ENCODE results near the gene APOL2. TPM values are rescaled to one million over a fixed set of nuclear protein-coding genes. Genes with fewer than 3 reads are reported as not detected.

APOL2 gene, protein sequence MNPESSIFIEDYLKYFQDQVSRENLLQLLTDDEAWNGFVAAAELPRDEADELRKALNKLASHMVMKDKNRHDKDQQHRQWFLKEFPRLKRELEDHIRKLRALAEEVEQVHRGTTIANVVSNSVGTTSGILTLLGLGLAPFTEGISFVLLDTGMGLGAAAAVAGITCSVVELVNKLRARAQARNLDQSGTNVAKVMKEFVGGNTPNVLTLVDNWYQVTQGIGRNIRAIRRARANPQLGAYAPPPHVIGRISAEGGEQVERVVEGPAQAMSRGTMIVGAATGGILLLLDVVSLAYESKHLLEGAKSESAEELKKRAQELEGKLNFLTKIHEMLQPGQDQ
- total RNA-seq: 10 to 100 TPM; 82.3 to 83.0 TPM

DNA sequence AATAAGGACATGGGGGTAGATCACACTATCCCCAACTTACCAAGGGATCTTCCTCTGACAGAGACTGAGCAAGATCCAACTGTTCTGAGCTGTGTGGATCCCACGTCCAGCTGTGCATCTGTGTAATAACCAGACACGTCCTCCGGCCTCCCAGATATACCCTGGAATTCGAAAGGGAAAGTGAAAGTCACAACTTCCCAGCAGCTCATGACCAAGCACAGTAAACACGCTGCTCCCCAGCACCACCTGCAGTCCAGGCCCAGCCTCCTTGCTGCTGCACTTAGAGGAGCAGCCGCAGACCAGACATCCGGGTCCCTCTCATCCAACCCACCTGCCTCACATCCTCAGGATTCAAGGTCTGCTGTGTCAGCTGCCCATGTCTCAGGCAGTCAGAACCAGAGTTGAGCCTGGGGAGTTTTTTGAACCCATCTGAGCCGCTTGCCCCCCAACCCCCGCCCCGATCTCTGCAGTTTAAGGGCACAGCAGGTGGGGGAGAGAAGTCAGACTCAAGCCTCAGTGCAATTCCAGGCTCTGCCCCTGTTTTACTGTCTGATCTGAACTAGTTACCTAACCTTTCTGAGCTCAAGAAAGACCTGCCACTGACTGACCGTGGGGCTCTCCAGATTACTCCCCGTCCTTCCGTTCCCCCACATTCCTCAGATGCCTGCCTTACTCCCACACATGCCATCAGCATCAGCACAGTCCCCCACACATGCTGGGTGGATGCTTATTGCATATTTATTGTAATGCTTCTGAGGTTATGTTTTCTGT is at the start of gene APOL2:
TSS of gene APOL2 (minus strand) at position 127 of the 771 bp plus-strand sequence. CDS start 6,365 bp downstream, outside the sequence.
- Mint-ChIP-seq H3K4me1 (peaks cover 45% of the 10 kb centered on the region), H3K4me3 (peak within 1 kb of the TSS; percentile 95), H3K9me3 (peaks cover 8% of the 10 kb centered on the region), H3K27ac (peak within 1 kb of the TSS; percentile 91), H3K27me3 (peaks cover 3% of the 10 kb centered on the region), H3K36me3 (ENCODE audit: low read depth) (peaks cover 46% of the 10 kb centered on the region)
- DNase-seq: peak; percentile 90
- ChIA-PET CTCF (interaction anchor here (0.7 to 3.8 kb wide), 28 partner anchors 10 to 247 kb away, joined by 3 to 65 read pairs (median 5); partner anchors contain the start of genes APOL1, APOL3 and APOL4), POLR2A (interaction anchor here (0.8 to 4.4 kb wide), 15 partner anchors 9 to 591 kb away, joined by 3 to 48 read pairs (median 5); partner anchors contain the start of genes APOL1, APOL3, APOL6 and FOXRED2)

GRCh38 chr22:36288571-36289405 is 49.5 kb upstream of the APOL2 start:
- peaks cover 66% of the 10 kb centered on the region for H3K4me1 Mint-ChIP-seq
- H3K27me3 Mint-ChIP-seq: no peaks in the 10 kb centered on the region
- H3K9me3 Mint-ChIP-seq: no peaks in the 10 kb centered on the region
- peak overlapping the region; percentile 13 for H3K4me3 Mint-ChIP-seq
- DNase-seq: no peak
- H3K36me3 Mint-ChIP-seq (ENCODE audit: low read depth): peaks cover 89% of the 10 kb centered on the region
- ChIA-PET CTCF (interaction anchor here (0.6 to 1.5 kb wide), 6 partner anchors 11 to 167 kb away, joined by 3 to 8 read pairs (median 3); no protein-coding TSS in a partner anchor), POLR2A (interaction anchor here (0.7 to 3.7 kb wide), 8 partner anchors 9 to 48 kb away, joined by 3 to 21 read pairs (median 3); no protein-coding TSS in a partner anchor)
- H3K27ac Mint-ChIP-seq: peak overlapping the region; percentile 71

- DNase-seq: no peak
- no peaks in the 10 kb centered on the region for H3K9me3 Mint-ChIP-seq
- H3K27me3 Mint-ChIP-seq: no peaks in the 10 kb centered on the region
- ChIA-PET POLR2A (interaction anchor here (1.6 to 3.7 kb wide), 2 partner anchors 10 to 11 kb away, joined by 5 to 21 read pairs; no protein-coding TSS in a partner anchor), CTCF (interaction anchor here (1.1 to 3.1 kb wide), 5 partner anchors 12 to 168 kb away, joined by 3 to 26 read pairs (median 3); partner anchors contain the start of gene APOL2)
- peak overlapping the region; percentile 71 for H3K27ac Mint-ChIP-seq
- H3K36me3 Mint-ChIP-seq (ENCODE audit: low read depth): peaks cover 87% of the 10 kb centered on the region
- H3K4me3 Mint-ChIP-seq: no peak overlapping the region
- H3K4me1 Mint-ChIP-seq: peaks cover 59% of the 10 kb centered on the region
These were observed 48.7 kb upstream of the APOL2 start for GRCh38 chr22:36287881-36288515.

DNA sequence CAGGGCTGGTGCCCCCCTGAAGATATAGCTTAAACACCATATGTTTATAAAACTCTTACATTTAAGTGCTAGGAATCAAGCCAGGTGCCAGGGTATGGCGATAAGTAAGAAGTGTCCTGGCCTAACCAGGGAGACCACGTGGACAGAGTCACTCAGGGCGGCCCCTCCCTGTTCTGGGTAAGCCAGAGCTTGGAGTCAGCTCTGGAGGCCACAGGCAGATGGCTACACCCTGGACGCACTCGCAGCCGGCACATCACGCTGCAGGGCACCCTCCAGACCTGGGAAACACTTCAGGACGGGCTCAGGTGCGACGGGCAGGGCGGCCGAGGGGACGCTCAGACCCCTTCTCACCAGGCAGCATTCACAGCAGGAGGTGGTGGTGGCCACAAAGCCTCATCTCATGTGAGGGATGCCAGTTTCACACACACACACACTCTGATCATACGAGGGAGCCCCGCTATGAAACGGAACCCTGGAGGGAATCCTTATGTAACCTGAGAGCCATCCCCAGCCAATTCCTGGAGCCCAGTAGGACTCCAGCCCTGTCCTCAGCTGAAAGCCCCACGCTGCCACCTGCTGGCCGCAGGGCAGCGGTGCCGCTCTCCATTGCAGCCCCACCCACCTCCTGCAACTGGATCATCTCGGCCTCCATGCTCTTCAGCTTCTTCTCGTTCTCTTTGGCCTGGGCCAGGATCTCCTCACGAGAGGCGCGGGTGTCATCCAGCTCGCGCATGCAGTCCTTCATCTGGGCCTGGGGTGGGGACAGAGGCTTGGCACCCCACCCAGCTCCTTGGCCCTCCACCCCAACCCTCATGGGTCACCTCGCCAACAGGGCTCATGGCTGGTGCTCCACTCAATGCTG is 47.0 kb upstream of the APOL2 start:
- peak overlapping the region; percentile 76 for H3K27ac Mint-ChIP-seq
- ChIA-PET POLR2A (interaction anchor here (1.2 to 2.5 kb wide), 6 partner anchors 9 to 84 kb away, joined by 3 to 10 read pairs (median 4); partner anchors contain the start of gene APOL4), CTCF (interaction anchor here (0.8 to 3.1 kb wide), 15 partner anchors 10 to 220 kb away, joined by 3 to 26 read pairs (median 4); partner anchors contain the start of genes APOL1 and APOL2)
- no peak overlapping the region for H3K4me3 Mint-ChIP-seq
- no peaks in the 10 kb centered on the region for H3K9me3 Mint-ChIP-seq
- DNase-seq: peak; percentile 71
- H3K27me3 Mint-ChIP-seq: no peaks in the 10 kb centered on the region
- H3K4me1 Mint-ChIP-seq: peaks cover 45% of the 10 kb centered on the region
- H3K36me3 Mint-ChIP-seq (ENCODE audit: low read depth): peaks cover 88% of the 10 kb centered on the region

DNA sequence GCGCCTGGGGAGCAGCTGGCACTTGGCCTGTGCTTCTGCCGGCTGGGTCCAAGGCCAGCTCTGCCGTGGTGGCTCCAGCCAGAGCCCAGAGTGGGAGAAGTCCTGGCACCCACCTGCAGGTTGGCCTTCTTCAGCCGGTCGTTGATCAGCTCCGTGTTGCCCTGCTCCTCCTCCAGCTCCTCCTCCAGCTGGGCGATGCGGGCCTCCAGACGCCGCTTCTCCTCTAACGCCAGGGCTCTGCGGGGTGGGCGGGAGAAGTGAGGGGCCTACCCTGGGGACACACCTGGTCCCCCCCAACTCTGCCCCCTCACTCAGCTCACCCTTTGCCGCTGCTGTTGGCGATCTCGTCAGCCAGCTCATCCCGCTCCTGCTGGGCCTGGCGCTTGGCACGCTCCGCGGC is 46.2 kb upstream of the APOL2 start:
- peaks cover 88% of the 10 kb centered on the region for H3K36me3 Mint-ChIP-seq (ENCODE audit: low read depth)
- ChIA-PET POLR2A (interaction anchor here (1.6 to 2.5 kb wide), 5 partner anchors 8 to 84 kb away, joined by 3 to 10 read pairs (median 5); partner anchors contain the start of gene APOL4), CTCF (interaction anchor here (0.8 to 3.1 kb wide), 8 partner anchors 10 to 105 kb away, joined by 3 to 26 read pairs (median 6); partner anchors contain the start of gene APOL1)
- no peaks in the 10 kb centered on the region for H3K9me3 Mint-ChIP-seq
- DNase-seq: no peak
- no peaks in the 10 kb centered on the region for H3K27me3 Mint-ChIP-seq
- H3K4me1 Mint-ChIP-seq: peaks cover 41% of the 10 kb centered on the region
- no peak overlapping the region for H3K27ac Mint-ChIP-seq
- no peak overlapping the region for H3K4me3 Mint-ChIP-seq

- Mint-ChIP-seq H3K27ac (no peak overlapping the region), H3K4me3 (no peak overlapping the region), H3K4me1 (peaks cover 37% of the 10 kb centered on the region), H3K27me3 (no peaks in the 10 kb centered on the region), H3K9me3 (no peaks in the 10 kb centered on the region), H3K36me3 (ENCODE audit: low read depth) (peaks cover 87% of the 10 kb centered on the region)
- ChIA-PET CTCF (interaction anchor here (1.0 to 3.1 kb wide), 4 partner anchors 9 to 105 kb away, joined by 3 to 26 read pairs (median 6); no protein-coding TSS in a partner anchor), POLR2A (interaction anchor here (1.6 to 2.5 kb wide), 4 partner anchors 8 to 83 kb away, joined by 4 to 10 read pairs (median 6); partner anchors contain the start of gene APOL4)
- DNase-seq: no peak
These were observed 45.7 kb upstream of the APOL2 start for GRCh38 chr22:36285017-36285416.

DNA sequence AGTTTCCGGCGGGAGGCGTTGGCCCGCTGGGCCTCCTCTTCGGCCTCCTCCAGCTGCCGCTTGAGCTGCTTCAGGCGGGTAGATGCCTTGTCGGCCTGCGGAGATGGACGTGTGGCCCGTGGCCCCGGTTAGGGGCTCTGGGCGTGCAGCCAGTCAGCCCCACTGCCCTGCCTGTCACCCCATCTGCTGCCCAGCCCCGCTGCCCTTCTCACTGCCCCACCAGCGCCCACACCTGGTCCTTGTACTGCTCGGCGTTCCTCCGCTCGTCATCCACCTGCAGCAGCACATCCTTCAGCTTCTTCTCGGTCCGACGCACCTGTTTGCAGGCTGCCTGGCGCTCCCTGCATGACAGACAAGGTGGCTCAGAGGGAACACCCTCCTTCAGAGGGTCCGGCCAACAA is 44.8 kb upstream of the APOL2 start:
- no peak for DNase-seq
- Mint-ChIP-seq H3K36me3 (ENCODE audit: low read depth) (peaks cover 84% of the 10 kb centered on the region), H3K27me3 (no peaks in the 10 kb centered on the region), H3K4me3 (no peak overlapping the region), H3K27ac (peak overlapping the region; percentile 3), H3K4me1 (peaks cover 30% of the 10 kb centered on the region), H3K9me3 (no peaks in the 10 kb centered on the region)
- ChIA-PET POLR2A (interaction anchor here (2.2 kb wide), 1 partner anchor 9 kb away, joined by 6 read pairs; no protein-coding TSS in a partner anchor), CTCF (no interaction called here)

GRCh38 chr22:36282328-36282831 is 43.1 kb upstream of the APOL2 start:
- H3K9me3 Mint-ChIP-seq: no peaks in the 10 kb centered on the region
- H3K36me3 Mint-ChIP-seq (ENCODE audit: low read depth): peaks cover 71% of the 10 kb centered on the region
- DNase-seq: no peak
- H3K4me3 Mint-ChIP-seq: no peak overlapping the region
- H3K27ac Mint-ChIP-seq: no peak overlapping the region
- peaks cover 23% of the 10 kb centered on the region for H3K4me1 Mint-ChIP-seq
- ChIA-PET POLR2A (interaction anchor here (1.1 kb wide), 1 partner anchor 14 kb away, joined by 3 read pairs; no protein-coding TSS in a partner anchor), CTCF (no interaction called here)
- no peaks in the 10 kb centered on the region for H3K27me3 Mint-ChIP-seq

DNA sequence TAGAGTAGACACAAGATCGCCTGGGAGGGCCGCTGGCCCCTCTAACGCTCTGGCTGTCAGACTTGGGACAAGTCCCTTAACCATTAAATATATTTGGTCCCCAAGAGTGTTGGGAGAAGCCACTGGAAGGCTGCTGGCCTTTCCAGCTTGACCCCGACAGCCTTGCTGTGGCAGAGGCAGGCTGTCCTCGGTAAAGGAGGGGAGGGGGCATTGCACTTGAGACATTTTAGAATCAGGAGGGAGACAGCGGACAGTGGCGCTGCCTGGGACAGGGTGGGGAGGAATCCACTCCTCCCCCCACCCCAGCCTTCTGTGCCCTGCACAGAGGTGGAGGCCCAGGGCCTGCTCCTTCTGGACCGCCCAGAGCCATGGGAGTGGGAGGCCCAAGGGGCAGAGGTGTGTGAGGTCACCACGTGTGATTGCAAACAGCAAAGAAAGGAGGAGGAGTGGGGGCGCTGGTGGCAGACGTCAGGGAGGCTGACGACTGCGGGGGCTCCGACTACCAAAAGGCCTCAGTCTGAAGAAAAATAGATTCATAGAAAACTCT is 42.5 kb upstream of the APOL2 start:
- Mint-ChIP-seq H3K36me3 (ENCODE audit: low read depth) (peaks cover 65% of the 10 kb centered on the region), H3K4me1 (peaks cover 21% of the 10 kb centered on the region), H3K27me3 (no peaks in the 10 kb centered on the region), H3K9me3 (no peaks in the 10 kb centered on the region), H3K27ac (no peak overlapping the region), H3K4me3 (no peak overlapping the region)
- no peak for DNase-seq
- ChIA-PET CTCF (no interaction called here), POLR2A (interaction anchor here (0.9 to 1.6 kb wide), 3 partner anchors 10 to 17 kb away, joined by 3 to 4 read pairs (median 3); no protein-coding TSS in a partner anchor)

DNA sequence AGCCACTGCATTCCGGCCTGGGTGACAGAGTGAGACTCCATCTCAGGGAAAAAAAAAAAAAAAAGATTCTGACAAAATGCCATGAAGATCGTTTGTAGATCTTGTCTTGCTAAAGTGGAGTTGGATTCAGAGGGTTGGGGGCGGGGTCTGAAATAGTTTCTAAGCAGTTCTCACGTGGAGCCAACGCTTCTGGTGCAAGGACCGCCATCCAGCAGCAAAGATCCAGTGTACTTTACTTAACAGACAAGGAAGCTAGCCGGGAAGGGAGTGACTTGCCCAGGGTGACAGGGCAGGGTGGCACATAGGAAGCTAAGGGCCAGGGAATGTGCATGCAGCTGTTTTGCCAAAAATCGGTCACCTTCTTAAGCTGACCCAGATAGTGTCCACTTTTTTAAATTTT is 41.1 kb upstream of the APOL2 start:
- H3K4me3 Mint-ChIP-seq: no peak overlapping the region
- DNase-seq: no peak
- H3K27ac Mint-ChIP-seq: no peak overlapping the region
- no peaks in the 10 kb centered on the region for H3K9me3 Mint-ChIP-seq
- H3K4me1 Mint-ChIP-seq: peaks cover 22% of the 10 kb centered on the region
- H3K36me3 Mint-ChIP-seq (ENCODE audit: low read depth): peaks cover 53% of the 10 kb centered on the region
- CTCF ChIA-PET: interaction anchor here (0.6 to 0.9 kb wide), 3 partner anchors 42 to 171 kb away, joined by 3 read pairs; no protein-coding TSS in a partner anchor
- H3K27me3 Mint-ChIP-seq: no peaks in the 10 kb centered on the region
- POLR2A ChIA-PET: interaction anchor here (0.7 to 1.6 kb wide), 2 partner anchors 13 to 125 kb away, joined by 3 to 4 read pairs; no protein-coding TSS in a partner anchor
